A549 (cell line): ENCODE results near the gene TEX2. TPM values are rescaled to one million over a fixed set of nuclear protein-coding genes. Genes with fewer than 3 reads are reported as not detected.

Experiments
- ATAC-seq, 2 experiments: fragments of 200-7000 bp in 1 of 2; fragments of >200 bp in 1 of 2; cut with Nextera tagmentation in 1 of 2; cut with Tn5 transposase in 1 of 2; 3 replicates each; pipeline versions ENCODE4 v1.8.0 to v1.9.1; 2018 to 2020; ENCODE audit warnings: mild to moderate bottlenecking in 1 of 2, moderate library complexity in 1 of 2
- CTCF ChIA-PET: fragments of 300-600 bp; sonication (Branson Sonifier 250); formaldehyde crosslinking; extraction: SDS; loops from one replicate; lab custom pipeline; 2021; ENCODE audit warnings: antibody characterized with exemption, inconsistent platforms; lab: Yijun Ruan, JAX
- POLR2A ChIA-PET: fragments of 350-600 bp; formaldehyde crosslinking; extraction: SDS; loops from one replicate; lab custom pipeline; 2021; ENCODE audit warnings: antibody characterized with exemption, inconsistent platforms; lab: Yijun Ruan, JAX
- DNase-seq, 2 experiments: peaks; one replicate each; pipeline versions ENCODE4 v3.0.0 to v3.0.0-alpha.2; 2011 to 2016; ENCODE audit warnings: low read depth in 1 of 2, low spot score in 1 of 2
- FAIRE-seq: peaks from 2 replicates; lab custom pipeline; 2011; peaks lifted over from hg19 to GRCh38; lab: Jason Lieb, UNC
- H3K27ac ChIP-seq, 2 experiments: fragments of >200 bp; sonication (Bioruptor Twin); formaldehyde crosslinking; 3 replicates each; pipeline ENCODE4 v1.5.1; 2016 to 2017
- H3K4me1 ChIP-seq: fragments of >200 bp; sonication (Bioruptor Twin); formaldehyde crosslinking; 3 replicates; pipeline ENCODE4 v1.6.1; 2016
- H3K4me2 ChIP-seq: fragments of >200 bp; sonication (Bioruptor Twin); formaldehyde crosslinking; 3 replicates; pipeline ENCODE4 v1.6.1; 2016
- H3K4me3 ChIP-seq: fragments of >200 bp; sonication (Bioruptor Twin); formaldehyde crosslinking; 3 replicates; pipeline ENCODE4 v1.5.1; 2016
- H3K9me3 ChIP-seq: fragments of >200 bp; sonication (Bioruptor Twin); formaldehyde crosslinking; 3 replicates; pipeline ENCODE4 v1.6.1; 2016
- BHLHE40 ChIP-seq: IDR thresholded peaks from 2 replicates; pipeline ENCODE4 v1.6.1; 2012; ENCODE audit warnings: low read depth, low read length, inconsistent platforms
- CHD2 ChIP-seq: fragments of 150-350 bp; IDR thresholded peaks from 2 replicates; pipeline ENCODE4 v1.6.1; 2014; ENCODE audit warnings: low read length; ENCODE audit not compliant: partially characterized antibody
- E2F6 ChIP-seq: IDR thresholded peaks from 2 replicates; pipeline ENCODE4 v1.6.1; 2012; ENCODE audit warnings: low read depth, borderline replicate concordance
- EHMT2 ChIP-seq: fragments of 200-600 bp; sonication (generic); IDR thresholded peaks from 2 replicates; pipeline ENCODE4 v1.6.1; 2016; ENCODE audit warnings: antibody characterized with exemption, low read depth, mild to moderate bottlenecking, moderate library complexity
- ELK1 ChIP-seq: fragments of 150-350 bp; IDR thresholded peaks from 2 replicates; pipeline ENCODE4 v1.6.1; 2014; ENCODE audit warnings: low read depth, mild to moderate bottlenecking, low read length
- HMGXB4 ChIP-seq: fragments of 250-450 bp; sonication (Bioruptor Pico); IDR thresholded peaks from 2 replicates; pipeline ENCODE4 v1.5.0; 2021; ENCODE audit warnings: mild to moderate bottlenecking, moderate library complexity, borderline replicate concordance
- JUN ChIP-seq, 2 experiments: fragments of >200 bp; sonication (Bioruptor Twin); formaldehyde crosslinking; IDR thresholded peaks; 2 replicates in 1 of 2; 3 replicates in 1 of 2; pipeline ENCODE4 v1.6.1; 2016 to 2017
- JUNB ChIP-seq: fragments of >200 bp; sonication (Bioruptor Twin); formaldehyde crosslinking; IDR thresholded peaks from 2 replicates; pipeline ENCODE4 v1.6.1; 2016
- KDM1A ChIP-seq: fragments of 200-600 bp; sonication (generic); IDR thresholded peaks from 2 replicates; pipeline ENCODE4 v1.6.1; 2016; ENCODE audit warnings: low read depth, mild to moderate bottlenecking
- MAX ChIP-seq: IDR thresholded peaks from 2 replicates; pipeline ENCODE4 v1.6.1; 2012
- POLR2A ChIP-seq: IDR thresholded peaks from 2 replicates; pipeline ENCODE4 v1.6.1; 2012; ENCODE audit warnings: mild to moderate bottlenecking, low read length
- RAD21 ChIP-seq, 2 experiments: fragments of >200 bp in 1 of 2; sonication (Bioruptor Twin) in 1 of 2; formaldehyde crosslinking in 1 of 2; IDR thresholded peaks in 1 of 2; conservative IDR thresholded peaks in 1 of 2; 2 replicates in 1 of 2; 3 replicates in 1 of 2; pipeline ENCODE4 v1.6.1; 2012 to 2018; ENCODE audit warnings: inconsistent platforms in 1 of 2
- RARB ChIP-seq: fragments of 250-450 bp; sonication (Bioruptor Pico); IDR thresholded peaks from 2 replicates; pipeline ENCODE4 v1.8.0; 2021; ENCODE audit warnings: mild to moderate bottlenecking, moderate library complexity
- REST ChIP-seq: fragments of 200-600 bp; sonication (generic); IDR thresholded peaks from 2 replicates; pipeline ENCODE4 v1.6.1; 2016; ENCODE audit warnings: antibody characterized with exemption, mild to moderate bottlenecking, moderate library complexity
- RFX5 ChIP-seq: fragments of 450-650 bp; IDR thresholded peaks from 2 replicates; pipeline ENCODE4 v1.7.1; 2014; ENCODE audit warnings: antibody characterized with exemption, mild to moderate bottlenecking, moderate library complexity
- RNF2 ChIP-seq: fragments of 200-600 bp; sonication (generic); IDR thresholded peaks from 2 replicates; pipeline ENCODE4 v1.6.1; 2016; ENCODE audit warnings: low read depth, mild to moderate bottlenecking, antibody characterized with exemption, moderate library complexity, borderline replicate concordance
- SMC3 ChIP-seq: fragments of >200 bp; sonication (Bioruptor Twin); formaldehyde crosslinking; IDR thresholded peaks from 3 replicates; pipeline ENCODE4 v1.6.1; 2018; ENCODE audit warnings: inconsistent platforms
- WGBS: methylation state at CpG from one replicate; pipeline ENCODE4 v1.1.6; 2017; ENCODE audit errors: missing lambda C conversion rate; 5-methylcytosine and 5-hydroxymethylcytosine counted together
- polyA plus RNA-seq, 4 experiments: library from polyadenylated mRNA; depleted of rRNA in 3 of 4; stranded (reverse); fragments of >200 nt; fragmentation: RNase III in 1 of 4; extraction: RNeasy Plus Mini Kit Qiagen cat#74134 plus additional on column Dnase treatment in 1 of 4; gene quantifications; 2 replicates in 3 of 4; 3 replicates in 1 of 4; pipeline ENCODE4 v1.2.3, GENCODE V29; 2011 to 2017

Gene TEX2
- polyA plus RNA-seq, 2 of the 4 experiments (the other 2 are of a cell fraction) = 9.3 to 16.2 TPM

- FAIRE-seq (no peak), ATAC-seq (no peak), DNase-seq (no peak)
- Histone ChIP-seq H3K4me1 (no peaks in the 10 kb centered on the region), H3K4me3 (no peak overlapping the region), H3K9me3 (no peaks in the 10 kb centered on the region), H3K4me2 (no peak overlapping the region), H3K27ac (no peak overlapping the region)
- WGBS = 71% methylated on average over 6 of the region's 6 CpGs
- TF ChIP-seq RFX5 (no peak), EHMT2 (no peak), JUN (IDR thresholded peaks at IDR 0.05) (no peak), JUNB (no peak), RARB (CRISPR knock-in tag) (no peak)
- POLR2A ChIA-PET = no interaction called here
- CTCF ChIA-PET = interaction anchor here (0.9 to 1.5 kb wide), 2 partner anchors 106 to 279 kb away, joined by 3 read pairs; no protein-coding TSS in a partner anchor
These were observed 72.6 kb downstream of the TEX2 start for GRCh38 chr17:64190472-64190871.

GRCh38 chr17:64188088-64188487, 75.0 kb downstream of the TEX2 start:
- POLR2A ChIA-PET = no interaction called here

More at GRCh38 chr17:64188088-64188487, 75.0 kb downstream of the TEX2 start:
- no peak overlapping the region for H3K4me3 ChIP-seq
- DNase-seq (no peak), ATAC-seq (no peak), FAIRE-seq (no peak)
- H3K4me1 ChIP-seq = no peaks in the 10 kb centered on the region
- no peak for TF ChIP-seq KDM1A
- no peak for TF ChIP-seq SMC3
- TF ChIP-seq BHLHE40 = no peak
- no peak for TF ChIP-seq MAX
- TF ChIP-seq RNF2 = no peak
- no peak for TF ChIP-seq ELK1
- no peak for TF ChIP-seq RAD21 (conservative IDR thresholded peaks at IDR 0.05 in 1 of 2, IDR thresholded peaks at IDR 0.05 in 1 of 2)
- no peak for TF ChIP-seq E2F6
- no peak for TF ChIP-seq POLR2A
- no peak for TF ChIP-seq REST
- no peak for TF ChIP-seq HMGXB4 (CRISPR knock-in tag)
- TF ChIP-seq CHD2 = no peak
- TF ChIP-seq, all 56 proteins: peak for 0
- Histone ChIP-seq H3K9me3 (no peaks in the 10 kb centered on the region), H3K4me2 (no peak overlapping the region), H3K27ac (no peak overlapping the region)
- 90% methylated on average over 12 of the region's 15 CpGs for WGBS
- CTCF ChIA-PET = interaction anchor here (0.6 to 0.9 kb wide), 3 partner anchors 12 to 230 kb away, joined by 3 to 5 read pairs (median 3); no protein-coding TSS in a partner anchor
